OCI-LY1 (cell line): ENCODE measurements around the gene ERRFI1.

ENCODE experiments used
- H2AFZ ChIP-seq: fragments of 200-600 bp; sonication (generic), shearing (Covaris generic); 2 replicates; pipeline ENCODE4 v1.6.0; 2014; ENCODE audit warnings: antibody characterized with exemption, mild to moderate bottlenecking, low read length
- H3F3A ChIP-seq: fragments of 200-600 bp; sonication (generic), shearing (Covaris generic); 2 replicates; pipeline ENCODE4 v1.6.0; 2014; ENCODE audit warnings: mild to moderate bottlenecking, antibody characterized with exemption, low read length, moderate library complexity; ENCODE audit not compliant: insufficient read depth
- H3K27ac ChIP-seq: fragments of 200-600 bp; sonication (generic); 2 replicates; pipeline ENCODE4 v1.5.1; 2014; ENCODE audit warnings: low read length, mixed run types, mild to moderate bottlenecking, low read depth; ENCODE audit not compliant: poor library complexity, severe bottlenecking
- H3K27me3 ChIP-seq: fragments of 200-600 bp; sonication (generic); 2 replicates; pipeline ENCODE4 v1.6.0; 2014; ENCODE audit warnings: antibody characterized with exemption, mild to moderate bottlenecking, low read length, moderate library complexity; ENCODE audit not compliant: insufficient read depth
- H3K36me3 ChIP-seq: fragments of 200-600 bp; sonication (generic); 2 replicates; pipeline ENCODE4 v1.6.1; 2014; ENCODE audit warnings: mild to moderate bottlenecking, antibody characterized with exemption, low read length, moderate library complexity, mixed read lengths; ENCODE audit not compliant: insufficient read depth
- H3K4me1 ChIP-seq: fragments of 200-600 bp; sonication (generic); 2 replicates; pipeline ENCODE4 v1.5.1; 2014; ENCODE audit warnings: mild to moderate bottlenecking, low read length, moderate library complexity; ENCODE audit not compliant: insufficient read depth, severe bottlenecking
- H3K4me2 ChIP-seq: fragments of 200-600 bp; sonication (generic), shearing (Covaris generic); 2 replicates; pipeline ENCODE4 v1.6.1; 2014; ENCODE audit warnings: low read length
- H3K4me3 ChIP-seq: fragments of 200-600 bp; sonication (generic); 2 replicates; pipeline ENCODE4 v1.5.1; 2014; ENCODE audit warnings: low read length, low read depth, mild to moderate bottlenecking, mixed read lengths; ENCODE audit not compliant: poor library complexity, severe bottlenecking
- H3K79me2 ChIP-seq: fragments of 200-600 bp; shearing (Covaris generic); 2 replicates; pipeline ENCODE4 v1.6.1; 2016; ENCODE audit warnings: mixed run types, low read length, mixed read lengths; ENCODE audit not compliant: insufficient read depth
- H3K9ac ChIP-seq: fragments of 200-600 bp; sonication (generic), shearing (Covaris generic); 2 replicates; pipeline ENCODE4 v1.6.1; 2014; ENCODE audit warnings: mild to moderate bottlenecking, low read length, mixed read lengths
- H3K9me2 ChIP-seq: fragments of 200-600 bp; sonication (generic), shearing (Covaris generic); 2 replicates; pipeline ENCODE4 v1.6.1; 2014; ENCODE audit warnings: low read depth, mild to moderate bottlenecking, low read length, mixed read lengths
- H3K9me3 ChIP-seq: fragments of 200-600 bp; shearing (Covaris generic); 2 replicates; pipeline ENCODE4 v1.6.1; 2014; ENCODE audit warnings: low read length, mixed read lengths
- H4K20me1 ChIP-seq: fragments of 200-600 bp; sonication (generic), shearing (Covaris generic); 2 replicates; pipeline ENCODE4 v1.6.0; 2016; ENCODE audit warnings: mild to moderate bottlenecking, low read length; ENCODE audit not compliant: insufficient read depth
- EZH2 ChIP-seq: fragments of 200-600 bp; sonication (generic), shearing (Covaris generic); IDR thresholded peaks from 2 replicates; pipeline ENCODE4 v1.8.0; 2017; ENCODE audit warnings: borderline replicate concordance, mixed run types, mild to moderate bottlenecking, antibody characterized with exemption, low read length, moderate library complexity, mixed read lengths
- TF ChIP-seq, protein P1 (sequence below): fragments of 200-600 bp; sonication (generic), shearing (Covaris generic); IDR thresholded peaks from 2 replicates; pipeline ENCODE4 v1.5.1; 2017; ENCODE audit warnings: mild to moderate bottlenecking, antibody characterized with exemption, low read length, moderate library complexity, mixed read lengths

The ERRFI1 gene

DNA sequence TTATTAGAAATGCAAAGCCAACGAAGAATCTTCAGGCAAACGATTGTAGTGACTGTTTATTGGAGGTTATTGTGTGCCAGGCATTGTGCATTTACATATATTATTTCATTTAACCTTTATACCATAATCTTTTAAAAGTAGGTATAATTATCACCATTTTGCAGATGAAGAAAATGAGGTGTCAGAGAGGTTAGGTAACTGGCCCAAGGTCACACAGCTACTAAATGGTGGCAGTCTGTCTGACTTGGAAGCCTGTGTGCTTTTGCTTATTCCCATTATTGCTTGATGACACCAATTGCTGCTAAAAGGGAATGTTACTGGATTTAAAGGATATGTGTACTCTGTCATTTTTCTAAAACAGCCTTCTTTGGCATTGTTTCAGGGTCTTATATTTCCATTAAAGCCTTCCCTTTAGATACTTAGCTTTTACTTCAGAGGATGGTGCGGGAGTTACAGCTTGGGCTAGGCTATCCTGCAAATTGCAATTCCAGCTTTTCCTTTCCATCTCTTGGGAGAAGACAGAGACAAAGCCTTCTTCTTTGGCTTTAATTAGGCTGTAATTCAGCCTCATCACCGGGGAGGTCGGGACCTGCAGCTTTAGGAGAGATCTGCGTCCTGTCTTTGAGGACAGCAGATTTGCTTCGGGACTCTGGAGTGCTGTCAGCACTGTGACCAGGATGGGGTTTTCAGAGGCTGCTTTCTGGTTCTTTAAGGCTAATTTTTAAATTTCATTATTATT is 37.4 kb upstream of the ERRFI1 start:
- H4K20me1 ChIP-seq = no peaks in the 10 kb centered on the region
- H2AFZ ChIP-seq = no peak overlapping the region
- 0 out of 2 replicates have a peak, but pooled peaks cover 6% of the 10 kb centered on the region for H3K27me3 ChIP-seq
- no peaks in the 10 kb centered on the region for H3K79me2 ChIP-seq
- no peaks in the 10 kb centered on the region for H3K4me1 ChIP-seq
- no peaks in the 10 kb centered on the region for H3K9me3 ChIP-seq
- no peaks in the 10 kb centered on the region for H3F3A ChIP-seq
- H3K4me2 ChIP-seq = no peak overlapping the region
- no peaks in the 10 kb centered on the region; the same call in 1 of the 2 replicates for H3K36me3 ChIP-seq
- no peaks in the 10 kb centered on the region for H3K9me2 ChIP-seq
- no peak overlapping the region for H3K9ac ChIP-seq
- no peak overlapping the region for H3K4me3 ChIP-seq
- H3K27ac ChIP-seq = no peak overlapping the region
- TF ChIP-seq, protein P1, sequence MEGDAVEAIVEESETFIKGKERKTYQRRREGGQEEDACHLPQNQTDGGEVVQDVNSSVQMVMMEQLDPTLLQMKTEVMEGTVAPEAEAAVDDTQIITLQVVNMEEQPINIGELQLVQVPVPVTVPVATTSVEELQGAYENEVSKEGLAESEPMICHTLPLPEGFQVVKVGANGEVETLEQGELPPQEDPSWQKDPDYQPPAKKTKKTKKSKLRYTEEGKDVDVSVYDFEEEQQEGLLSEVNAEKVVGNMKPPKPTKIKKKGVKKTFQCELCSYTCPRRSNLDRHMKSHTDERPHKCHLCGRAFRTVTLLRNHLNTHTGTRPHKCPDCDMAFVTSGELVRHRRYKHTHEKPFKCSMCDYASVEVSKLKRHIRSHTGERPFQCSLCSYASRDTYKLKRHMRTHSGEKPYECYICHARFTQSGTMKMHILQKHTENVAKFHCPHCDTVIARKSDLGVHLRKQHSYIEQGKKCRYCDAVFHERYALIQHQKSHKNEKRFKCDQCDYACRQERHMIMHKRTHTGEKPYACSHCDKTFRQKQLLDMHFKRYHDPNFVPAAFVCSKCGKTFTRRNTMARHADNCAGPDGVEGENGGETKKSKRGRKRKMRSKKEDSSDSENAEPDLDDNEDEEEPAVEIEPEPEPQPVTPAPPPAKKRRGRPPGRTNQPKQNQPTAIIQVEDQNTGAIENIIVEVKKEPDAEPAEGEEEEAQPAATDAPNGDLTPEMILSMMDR = no peak
- no peak for TF ChIP-seq EZH2

DNA sequence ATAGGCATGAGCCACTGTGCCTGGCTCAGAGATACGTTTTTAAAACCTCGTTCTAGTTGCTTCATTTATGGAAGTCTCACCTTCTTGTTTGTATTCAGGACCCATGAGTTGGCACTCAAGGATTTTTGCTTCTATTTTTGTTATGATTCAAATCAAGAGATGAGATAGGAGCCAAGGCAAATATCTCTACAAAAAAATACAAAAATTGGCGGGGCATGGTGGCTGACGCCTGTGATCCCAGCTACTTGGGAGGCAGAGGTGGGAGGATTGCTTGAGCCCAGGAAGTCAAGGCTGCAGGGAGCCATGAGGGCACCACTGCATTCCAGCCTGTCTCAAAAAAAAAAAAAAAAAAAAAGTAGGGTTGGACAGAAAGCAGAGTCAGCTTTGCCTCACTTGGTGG is 36.8 kb upstream of the ERRFI1 start:
- Histone ChIP-seq H3K9me3 (no peaks in the 10 kb centered on the region), H3F3A (no peaks in the 10 kb centered on the region), H3K9me2 (no peaks in the 10 kb centered on the region), H3K79me2 (no peaks in the 10 kb centered on the region), H3K4me2 (no peak overlapping the region), H3K4me3 (no peak overlapping the region), H3K4me1 (no peaks in the 10 kb centered on the region), H3K9ac (no peak overlapping the region), H3K27ac (no peak overlapping the region), H2AFZ (no peak overlapping the region), H3K27me3 (0 out of 2 replicates have a peak, but pooled peaks cover 6% of the 10 kb centered on the region), H4K20me1 (no peaks in the 10 kb centered on the region), H3K36me3 (no peaks in the 10 kb centered on the region; the same call in 1 of the 2 replicates)
- no peak for TF ChIP-seq EZH2

DNA sequence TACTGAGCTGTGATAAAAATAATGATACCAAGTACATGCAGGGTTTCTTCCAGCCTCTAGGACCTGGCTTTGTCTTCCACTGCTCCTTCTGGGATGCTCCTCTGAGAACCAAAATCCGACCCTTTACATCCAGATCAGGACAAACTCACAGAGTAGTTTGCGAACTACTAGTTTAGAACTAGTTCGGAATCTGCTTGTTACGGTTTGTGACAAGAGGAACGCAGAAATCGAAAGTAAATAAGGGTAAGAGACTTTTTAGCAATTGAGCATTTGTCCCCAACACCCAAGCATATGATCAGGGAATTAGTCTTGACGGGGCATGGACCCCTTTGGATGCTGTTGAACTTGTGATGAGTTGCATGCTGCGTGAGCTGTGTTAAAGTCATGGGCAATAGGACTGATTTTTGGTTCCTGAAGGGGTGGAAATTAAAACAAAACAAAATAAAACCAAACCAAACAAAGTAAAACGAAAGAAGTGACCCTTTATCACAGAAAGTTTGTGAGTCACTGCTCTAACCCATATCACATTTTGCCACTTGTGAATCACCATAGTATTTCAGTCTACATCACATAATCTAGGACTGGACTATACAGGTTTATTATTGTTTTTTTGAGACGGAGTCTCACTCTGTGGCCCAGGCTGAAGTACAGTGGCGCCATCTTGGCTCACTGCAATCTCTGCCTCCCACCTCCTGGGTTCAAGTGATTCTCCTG is 35.7 kb upstream of the ERRFI1 start:
- H3K4me3 ChIP-seq = no peak overlapping the region
- H3K4me1 ChIP-seq = no peaks in the 10 kb centered on the region
- H3K27me3 ChIP-seq = 0 out of 2 replicates have a peak, but pooled peaks cover 6% of the 10 kb centered on the region
- H2AFZ ChIP-seq = no peak overlapping the region
- H3K9me3 ChIP-seq = no peaks in the 10 kb centered on the region
- TF ChIP-seq EZH2 = no peak
- TF ChIP-seq, protein P1 = no peak
- no peak overlapping the region for H3K27ac ChIP-seq
- no peaks in the 10 kb centered on the region for H3F3A ChIP-seq
- H3K9me2 ChIP-seq = no peaks in the 10 kb centered on the region
- H3K79me2 ChIP-seq = no peaks in the 10 kb centered on the region
- H3K9ac ChIP-seq = no peak overlapping the region
- no peaks in the 10 kb centered on the region; the same call in 1 of the 2 replicates for H3K36me3 ChIP-seq
- H4K20me1 ChIP-seq = no peaks in the 10 kb centered on the region
- H3K4me2 ChIP-seq = no peak overlapping the region
